MM.1S (cell line): ENCODE results near the gene APOA4.
"Not testable (repeated sequence)": the region's sequence is repeated elsewhere in the genome, so short reads cannot be mapped to it uniquely, and the experiment has no call there.

Experiments used
- EZH2 ChIP-seq: fragments of 300-600 bp; sonication (generic); optimal IDR thresholded peaks from 2 replicates; pipeline ENCODE3; 2017; ENCODE audit warnings: low read depth, mild to moderate bottlenecking, antibody characterized with exemption, low read length, mixed read lengths
- TF ChIP-seq, protein P1 (sequence below): fragments of 300-600 bp; sonication (generic); IDR thresholded peaks from 2 replicates; pipeline ENCODE4 v1.5.1; 2016; ENCODE audit warnings: antibody characterized with exemption, low read length, mixed read lengths

DNA sequence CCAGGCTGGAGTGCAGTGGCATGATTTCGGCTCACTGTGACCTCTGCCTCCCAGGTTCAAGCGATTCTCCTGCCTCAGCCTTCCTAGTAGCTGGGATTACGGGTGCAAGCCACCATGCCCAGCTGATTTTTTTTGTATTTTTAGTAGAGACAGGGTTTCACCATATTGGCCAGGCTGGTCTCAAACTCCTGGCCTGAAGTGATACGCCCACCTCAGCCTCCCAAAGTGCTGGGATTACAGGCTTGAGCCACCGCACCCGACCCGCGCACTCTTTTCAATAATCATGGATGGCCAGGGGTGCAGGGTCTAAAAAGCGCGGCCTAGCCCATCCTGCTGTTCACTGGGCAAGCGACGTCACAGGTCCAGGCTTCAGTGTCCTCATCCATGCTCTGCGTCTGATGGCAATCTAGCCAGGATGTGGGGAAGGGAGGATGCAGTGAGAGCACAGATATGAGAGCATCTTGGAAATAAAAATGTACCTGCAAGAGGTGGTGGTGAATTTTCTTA, 11.5 kb upstream of the APOA4 start:
- TF ChIP-seq, protein P1, sequence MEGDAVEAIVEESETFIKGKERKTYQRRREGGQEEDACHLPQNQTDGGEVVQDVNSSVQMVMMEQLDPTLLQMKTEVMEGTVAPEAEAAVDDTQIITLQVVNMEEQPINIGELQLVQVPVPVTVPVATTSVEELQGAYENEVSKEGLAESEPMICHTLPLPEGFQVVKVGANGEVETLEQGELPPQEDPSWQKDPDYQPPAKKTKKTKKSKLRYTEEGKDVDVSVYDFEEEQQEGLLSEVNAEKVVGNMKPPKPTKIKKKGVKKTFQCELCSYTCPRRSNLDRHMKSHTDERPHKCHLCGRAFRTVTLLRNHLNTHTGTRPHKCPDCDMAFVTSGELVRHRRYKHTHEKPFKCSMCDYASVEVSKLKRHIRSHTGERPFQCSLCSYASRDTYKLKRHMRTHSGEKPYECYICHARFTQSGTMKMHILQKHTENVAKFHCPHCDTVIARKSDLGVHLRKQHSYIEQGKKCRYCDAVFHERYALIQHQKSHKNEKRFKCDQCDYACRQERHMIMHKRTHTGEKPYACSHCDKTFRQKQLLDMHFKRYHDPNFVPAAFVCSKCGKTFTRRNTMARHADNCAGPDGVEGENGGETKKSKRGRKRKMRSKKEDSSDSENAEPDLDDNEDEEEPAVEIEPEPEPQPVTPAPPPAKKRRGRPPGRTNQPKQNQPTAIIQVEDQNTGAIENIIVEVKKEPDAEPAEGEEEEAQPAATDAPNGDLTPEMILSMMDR: not testable (repeated sequence)
- not testable (repeated sequence) for TF ChIP-seq EZH2
